Fibroblast of villous mesenchyme (primary cell): Measurements from ENCODE around the gene GSG1L. TPM values are rescaled to one million over a fixed set of nuclear protein-coding genes. Genes with fewer than 3 reads are reported as not detected.

ENCODE experiments used
- DNase-seq: peaks from one replicate; pipeline ENCODE4 v3.0.0-alpha.2; 2010; ENCODE audit warnings: low read depth
- H3K4me3 ChIP-seq: 2 replicates; pipeline ENCODE4 v1.5.1; 2011; ENCODE audit warnings: low read depth, mild to moderate bottlenecking, low read length
- total RNA-seq: library from RNA; depleted of rRNA; stranded (reverse); fragments of >200 nt; gene quantifications from 2 replicates; pipeline ENCODE4 v1.2.3, GENCODE V29; 2012
- TF ChIP-seq, protein P1 (sequence below): IDR thresholded peaks from 2 replicates; pipeline ENCODE4 v1.5.1; 2012; ENCODE audit warnings: low read depth, mild to moderate bottlenecking, low read length; ENCODE audit not compliant: insufficient read depth

The GSG1L gene
- total RNA-seq, 1 donor, result not detected

DNA sequence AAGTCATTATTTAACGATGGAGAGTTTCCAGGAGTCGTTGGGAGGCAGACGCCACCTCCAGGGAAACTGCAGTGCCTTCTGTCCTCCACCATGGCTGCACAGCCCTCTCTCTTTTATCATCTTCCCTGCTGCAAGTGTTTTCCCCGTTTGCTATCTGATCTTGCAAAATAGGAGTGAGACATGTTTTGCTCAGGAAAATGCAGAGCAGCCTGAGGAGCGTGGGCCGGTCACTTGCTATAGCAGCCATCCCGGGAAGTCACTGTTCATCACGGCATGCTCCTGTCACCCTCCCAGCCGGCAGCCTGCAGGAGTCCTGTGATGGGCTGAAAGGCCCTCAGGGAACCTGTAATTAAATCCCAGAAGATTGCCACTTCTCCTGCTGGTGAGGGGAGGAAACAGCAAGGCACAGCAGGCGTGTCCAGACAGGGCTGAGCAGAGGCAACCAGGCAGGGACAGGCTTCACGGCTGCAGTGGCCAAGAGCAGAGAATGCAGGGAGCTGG lies 143.1 kb downstream of the GSG1L start:
- H3K4me3 ChIP-seq, result no peak overlapping the region
- no peak for DNase-seq
- TF ChIP-seq, protein P1, sequence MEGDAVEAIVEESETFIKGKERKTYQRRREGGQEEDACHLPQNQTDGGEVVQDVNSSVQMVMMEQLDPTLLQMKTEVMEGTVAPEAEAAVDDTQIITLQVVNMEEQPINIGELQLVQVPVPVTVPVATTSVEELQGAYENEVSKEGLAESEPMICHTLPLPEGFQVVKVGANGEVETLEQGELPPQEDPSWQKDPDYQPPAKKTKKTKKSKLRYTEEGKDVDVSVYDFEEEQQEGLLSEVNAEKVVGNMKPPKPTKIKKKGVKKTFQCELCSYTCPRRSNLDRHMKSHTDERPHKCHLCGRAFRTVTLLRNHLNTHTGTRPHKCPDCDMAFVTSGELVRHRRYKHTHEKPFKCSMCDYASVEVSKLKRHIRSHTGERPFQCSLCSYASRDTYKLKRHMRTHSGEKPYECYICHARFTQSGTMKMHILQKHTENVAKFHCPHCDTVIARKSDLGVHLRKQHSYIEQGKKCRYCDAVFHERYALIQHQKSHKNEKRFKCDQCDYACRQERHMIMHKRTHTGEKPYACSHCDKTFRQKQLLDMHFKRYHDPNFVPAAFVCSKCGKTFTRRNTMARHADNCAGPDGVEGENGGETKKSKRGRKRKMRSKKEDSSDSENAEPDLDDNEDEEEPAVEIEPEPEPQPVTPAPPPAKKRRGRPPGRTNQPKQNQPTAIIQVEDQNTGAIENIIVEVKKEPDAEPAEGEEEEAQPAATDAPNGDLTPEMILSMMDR, result no peak

DNA sequence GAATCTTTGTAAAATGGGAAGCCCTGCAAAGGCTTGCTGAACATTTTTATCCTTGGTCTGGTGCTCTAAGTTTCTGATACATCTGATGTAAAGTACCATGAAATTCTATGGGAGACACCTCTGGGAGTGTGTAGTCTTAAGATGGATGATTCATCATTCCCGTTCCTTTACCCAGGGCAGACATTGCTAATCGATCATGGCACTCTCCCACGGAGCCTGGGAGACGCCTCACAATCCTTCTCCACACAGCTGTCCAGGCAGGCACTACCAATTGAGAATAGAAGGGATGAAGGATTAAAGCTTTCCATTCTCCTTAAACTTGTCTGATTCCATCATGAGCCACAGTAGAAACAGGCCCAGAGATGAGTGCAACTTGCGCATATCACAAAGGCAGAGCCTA lies 144.8 kb downstream of the GSG1L start:
- DNase-seq, result no peak
- no peak overlapping the region for H3K4me3 ChIP-seq
- TF ChIP-seq, protein P1, result no peak

DNA sequence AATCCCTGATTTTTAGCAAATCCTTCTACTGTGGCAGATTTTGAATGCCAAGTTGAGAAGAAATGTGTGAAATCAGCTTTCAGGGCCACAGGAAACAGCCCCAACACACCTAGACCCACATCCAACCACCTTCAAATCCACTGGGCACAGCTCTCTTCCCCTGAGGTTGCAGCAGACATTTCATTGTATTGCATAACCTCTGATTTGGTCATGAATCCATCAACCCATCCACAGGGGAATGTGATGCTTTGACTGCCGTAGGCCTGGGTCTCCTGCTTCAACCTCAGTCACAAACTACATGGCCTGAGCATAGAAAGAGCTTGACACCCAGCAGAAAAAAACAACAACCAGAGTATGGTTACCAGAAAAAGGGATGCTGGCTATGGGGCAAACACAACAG lies 145.6 kb downstream of the GSG1L start:
- no peak overlapping the region for H3K4me3 ChIP-seq
- DNase-seq, result no peak
- TF ChIP-seq, protein P1, result no peak

DNA sequence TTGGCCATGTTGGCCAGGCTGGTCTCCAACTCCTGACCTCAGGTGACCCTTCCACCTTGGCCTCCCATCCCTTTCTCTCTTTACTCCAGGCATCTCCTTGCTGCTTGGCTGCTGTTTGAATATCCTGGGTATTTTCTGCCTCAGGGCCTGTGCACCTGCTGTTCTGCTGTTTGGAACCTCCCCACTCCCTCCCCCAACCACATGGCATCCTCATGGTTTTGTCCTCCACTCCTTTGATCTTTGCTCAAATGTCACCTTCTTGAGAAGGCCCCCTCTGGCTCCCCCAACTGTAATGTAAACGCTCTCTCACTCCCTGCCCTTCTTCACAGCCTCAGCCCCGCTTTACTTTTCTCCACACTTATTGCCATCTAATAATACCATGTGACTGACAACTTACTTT lies 152.0 kb downstream of the GSG1L start:
- no peak for DNase-seq
- TF ChIP-seq, protein P1, result no peak

DNA sequence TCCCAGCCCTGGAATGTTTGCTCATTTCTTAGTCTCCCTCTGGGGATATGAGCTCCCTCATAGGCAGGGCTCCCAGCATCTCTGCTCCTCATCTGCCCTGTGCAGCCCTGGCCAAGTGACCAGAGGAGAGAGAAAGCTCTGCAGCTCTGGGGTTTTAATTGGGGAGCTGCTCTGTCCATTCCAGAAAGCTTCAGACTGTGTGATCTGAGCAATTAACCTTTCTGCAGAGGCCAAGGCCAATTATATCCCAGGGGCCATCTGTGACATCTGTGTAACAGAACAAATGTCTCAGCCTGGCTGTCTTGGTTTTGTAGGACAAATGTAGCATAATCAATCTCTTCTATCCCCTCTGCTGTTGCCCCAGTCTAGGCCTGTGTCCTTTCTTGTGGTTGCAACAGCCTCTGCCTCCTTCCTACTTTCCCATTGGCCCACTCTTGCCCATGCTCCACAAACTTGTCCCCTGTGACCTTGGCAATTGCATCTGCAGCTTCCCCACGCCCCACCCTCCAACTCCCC lies 156.0 kb downstream of the GSG1L start:
- no peak for DNase-seq
- TF ChIP-seq, protein P1, result no peak
- H3K4me3 ChIP-seq, result no peak overlapping the region

More for the DNA sequence above, 152.0 kb downstream of the GSG1L start:
- H3K4me3 ChIP-seq, result no peak overlapping the region

DNA sequence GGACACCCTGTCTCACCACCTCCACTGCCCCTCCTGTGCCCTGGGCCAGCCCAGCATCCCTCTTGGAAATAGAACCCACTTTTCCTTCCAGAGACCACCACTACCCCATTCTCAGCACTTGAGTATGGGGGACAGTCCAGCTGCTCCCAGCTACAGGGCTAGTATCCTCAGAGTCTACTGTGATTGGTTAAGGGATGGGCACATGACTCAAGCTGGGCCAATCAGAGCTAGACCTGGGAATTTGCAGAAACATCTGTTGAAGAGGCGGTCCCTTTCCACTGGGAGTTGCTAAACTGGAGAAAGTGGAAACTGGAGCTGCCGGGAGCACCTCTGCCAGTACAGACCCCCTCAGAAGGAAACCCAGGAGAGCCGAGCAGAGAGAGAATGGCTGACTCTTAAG lies 156.6 kb downstream of the GSG1L start:
- no peak overlapping the region for H3K4me3 ChIP-seq
- DNase-seq, result no peak
- TF ChIP-seq, protein P1, result no peak

DNA sequence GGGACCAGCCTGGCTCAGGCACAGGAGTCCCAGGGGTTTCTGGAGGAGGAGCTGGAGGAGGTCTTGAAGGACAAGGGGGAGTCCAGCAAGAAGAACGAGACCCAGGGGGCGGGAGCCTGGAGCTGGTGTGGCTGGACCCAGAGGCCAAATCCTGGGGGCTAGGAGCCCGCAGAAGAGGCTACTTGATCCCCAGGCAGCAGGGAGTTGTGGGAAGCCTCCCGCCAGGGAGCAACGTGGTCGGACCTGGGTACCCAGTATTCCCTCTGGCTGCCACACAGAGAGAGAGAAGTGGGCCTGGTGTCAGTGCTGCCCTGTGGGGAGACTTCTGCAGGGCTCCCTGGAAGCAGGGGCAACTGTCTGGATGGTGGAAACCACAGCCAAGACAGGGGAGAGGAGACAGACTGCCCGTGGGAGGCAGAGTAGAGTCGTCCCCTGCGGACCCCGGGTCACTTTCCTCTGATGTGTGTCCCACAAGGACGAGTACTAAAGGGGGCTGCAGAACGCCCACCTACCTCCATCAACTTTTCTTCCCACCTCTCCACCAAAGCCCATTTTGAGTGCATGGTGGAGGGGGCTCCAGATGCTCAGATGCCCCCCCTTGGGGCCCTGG lies 160.4 kb downstream of the GSG1L start:
- TF ChIP-seq, protein P1, result no peak
- H3K4me3 ChIP-seq, result no peak overlapping the region
- no peak for DNase-seq
